HG02884 (cell line): ENCODE results near the gene IFITM5.
"Not testable (repeated sequence)": the region's sequence is repeated elsewhere in the genome, so short reads cannot be mapped to it uniquely, and the experiment has no call there.

ENCODE experiments used
- ATAC-seq: cut with Tn5 transposase; IDR thresholded peaks from one replicate; pipeline ENCODE4 v1.9.1; 2021; ENCODE audit warnings: mild to moderate bottlenecking, moderate library complexity; ENCODE audit not compliant: unreplicated experiment

The IFITM5 gene

DNA sequence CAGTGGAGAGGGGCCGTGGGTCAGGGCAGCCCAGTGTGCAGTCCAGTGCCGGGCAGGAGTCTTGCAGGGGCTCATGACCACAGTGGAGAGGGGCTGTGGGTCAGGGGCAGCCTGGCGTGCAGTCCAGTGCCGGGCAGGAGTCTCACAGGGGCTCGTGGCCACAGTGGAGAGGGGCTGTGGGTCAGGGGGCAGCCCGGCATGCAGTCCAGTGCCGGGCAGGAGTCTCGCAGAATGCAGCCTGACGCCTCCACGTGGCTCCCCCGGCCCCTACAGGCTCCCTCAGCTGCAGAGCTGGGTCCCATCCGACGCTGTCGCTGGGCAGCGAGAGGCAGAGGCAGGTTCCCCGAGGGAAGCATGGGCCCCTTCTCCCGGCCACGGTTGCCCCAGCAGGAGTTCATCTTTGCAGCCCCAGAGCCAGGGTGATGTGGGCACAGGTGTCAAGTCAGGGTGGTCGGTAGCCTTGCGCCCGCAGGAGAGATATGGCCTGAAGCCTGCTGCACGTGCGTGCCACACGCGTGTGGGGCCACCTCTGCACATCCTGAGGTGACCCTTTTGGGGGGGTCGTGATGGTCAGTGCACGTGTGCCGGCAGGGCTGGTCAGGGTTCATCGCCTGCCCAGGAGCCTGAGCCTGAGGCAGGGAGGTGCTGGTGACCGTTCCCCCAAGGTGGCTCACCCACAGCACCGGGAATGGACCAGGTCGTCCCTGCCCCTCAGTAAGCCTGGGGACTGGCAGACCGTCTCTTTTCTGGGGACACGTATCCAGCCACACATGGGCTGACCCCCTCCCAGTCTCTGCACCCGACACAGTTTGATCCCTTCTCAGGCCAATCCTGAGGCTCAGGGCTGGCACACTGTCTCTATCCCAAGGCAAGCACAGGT is 2.9 kb downstream of the IFITM5 start:
- no peak for ATAC-seq

- ATAC-seq, result no peak
Observed at GRCh38 chr11:295351-296170, 3.8 kb downstream of the IFITM5 start.

GRCh38 chr11:294780-295179 is 4.5 kb downstream of the IFITM5 start:
- no peak for ATAC-seq

GRCh38 chr11:293852-294661 is 5.3 kb downstream of the IFITM5 start:
- ATAC-seq, result no peak

GRCh38 chr11:293271-293851 is 6.0 kb downstream of the IFITM5 start:
- no peak for ATAC-seq

GRCh38 chr11:292211-293121 is 6.9 kb downstream of the IFITM5 start:
- no peak for ATAC-seq

DNA sequence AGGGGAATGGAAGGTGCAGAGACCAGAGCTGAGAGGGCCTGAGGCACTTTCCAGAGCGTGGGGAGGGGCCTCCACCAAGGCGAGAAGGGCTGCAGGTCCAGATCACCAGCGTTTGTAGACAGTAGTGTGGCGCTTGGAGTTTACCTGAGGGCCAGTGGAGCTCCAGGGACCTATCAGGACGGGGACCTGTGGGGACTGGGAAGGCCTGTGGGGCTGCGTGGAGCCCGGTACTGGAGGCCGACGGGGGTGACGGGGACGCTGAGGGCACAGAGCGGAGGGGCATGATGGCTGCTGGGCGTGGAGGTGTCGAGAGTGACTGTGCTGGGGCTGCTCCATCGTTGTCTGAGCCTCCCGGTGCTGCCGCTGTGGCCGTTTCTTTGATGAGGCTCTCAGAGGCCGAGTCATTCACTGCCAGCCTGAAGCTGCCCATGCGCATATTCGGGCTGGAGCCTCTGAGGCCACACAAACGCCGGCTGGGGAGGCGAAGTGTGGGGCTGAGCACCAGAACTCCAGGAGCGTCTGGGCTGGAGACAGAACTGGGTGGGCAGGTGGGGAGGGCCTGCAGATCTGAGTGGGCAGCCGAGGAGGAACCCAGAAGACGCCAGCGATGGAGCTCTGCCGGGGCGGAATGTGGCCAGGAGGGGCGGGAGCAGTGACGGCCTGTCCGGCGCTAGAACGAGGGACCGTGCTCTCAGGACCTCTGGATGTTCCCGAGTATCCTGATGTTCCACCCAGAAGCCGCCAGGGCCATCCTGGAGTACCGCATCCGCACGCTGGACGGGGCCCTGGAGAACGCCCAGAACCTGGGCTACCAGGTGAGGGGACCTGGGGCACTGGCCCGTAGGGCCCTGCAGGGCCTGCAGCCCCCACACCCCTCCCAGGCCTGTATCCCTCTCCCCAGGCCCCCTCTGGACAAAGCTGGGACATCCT is 7.8 kb downstream of the IFITM5 start:
- no peak for ATAC-seq

- no peak for ATAC-seq
Observed at GRCh38 chr11:290621-291231, 8.6 kb downstream of the IFITM5 start.

DNA sequence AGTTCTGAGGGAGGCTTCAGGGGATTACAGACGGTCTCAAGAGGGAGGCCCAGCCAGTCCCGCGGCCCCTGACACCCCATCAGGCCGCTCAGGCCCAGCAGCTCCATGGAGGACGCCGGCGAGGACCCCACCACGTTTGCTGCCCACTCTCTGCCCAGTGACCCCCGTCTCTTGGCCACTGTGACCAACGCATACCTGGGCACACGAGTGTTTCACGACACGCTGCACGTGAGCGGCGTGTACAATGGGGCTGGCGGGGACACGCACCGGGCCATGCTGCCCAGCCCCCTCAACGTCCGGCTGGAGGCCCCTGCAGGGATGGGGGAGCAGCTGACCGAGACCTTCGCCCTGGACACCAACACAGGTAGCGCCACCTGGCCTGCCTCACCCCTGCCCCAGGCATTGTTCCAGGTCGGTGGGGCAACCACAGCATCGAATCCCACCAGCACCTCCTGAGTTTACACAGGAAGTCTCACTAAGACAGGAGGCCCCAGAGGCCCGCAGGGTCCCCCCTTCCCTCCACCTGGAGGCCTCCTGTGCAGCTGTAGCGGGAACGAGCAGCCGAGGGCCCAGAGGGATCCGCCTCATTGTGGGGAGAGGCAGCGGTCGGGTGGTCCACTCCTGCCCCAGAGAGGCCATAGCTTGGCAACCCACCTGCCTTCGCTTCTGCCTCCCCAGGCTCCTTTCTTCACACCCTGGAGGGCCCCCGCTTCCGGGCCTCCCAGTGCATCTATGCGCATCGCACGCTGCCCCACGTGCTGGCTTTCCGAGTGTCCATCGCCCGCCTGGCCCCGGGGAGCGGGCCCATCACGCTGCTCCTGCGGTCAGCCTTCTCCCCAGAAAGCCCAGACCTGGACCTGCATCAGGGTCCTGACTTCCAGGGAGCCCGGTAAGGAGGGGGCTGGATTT is 9.4 kb downstream of the IFITM5 start:
- no peak for ATAC-seq

GRCh38 chr11:289398-289711 is 10.0 kb downstream of the IFITM5 start:
- ATAC-seq, result no peak

- ATAC-seq, result no peak
Observed at GRCh38 chr11:288478-289397, 10.6 kb downstream of the IFITM5 start, which contains the start of gene PGGHG. Gene PGGHG (plus strand): TSS chr11:289126. CDS start chr11:289817, 691 bp downstream.

- no peak for ATAC-seq
Observed at GRCh38 chr11:287821-288477, 11.4 kb downstream of the IFITM5 start.

DNA sequence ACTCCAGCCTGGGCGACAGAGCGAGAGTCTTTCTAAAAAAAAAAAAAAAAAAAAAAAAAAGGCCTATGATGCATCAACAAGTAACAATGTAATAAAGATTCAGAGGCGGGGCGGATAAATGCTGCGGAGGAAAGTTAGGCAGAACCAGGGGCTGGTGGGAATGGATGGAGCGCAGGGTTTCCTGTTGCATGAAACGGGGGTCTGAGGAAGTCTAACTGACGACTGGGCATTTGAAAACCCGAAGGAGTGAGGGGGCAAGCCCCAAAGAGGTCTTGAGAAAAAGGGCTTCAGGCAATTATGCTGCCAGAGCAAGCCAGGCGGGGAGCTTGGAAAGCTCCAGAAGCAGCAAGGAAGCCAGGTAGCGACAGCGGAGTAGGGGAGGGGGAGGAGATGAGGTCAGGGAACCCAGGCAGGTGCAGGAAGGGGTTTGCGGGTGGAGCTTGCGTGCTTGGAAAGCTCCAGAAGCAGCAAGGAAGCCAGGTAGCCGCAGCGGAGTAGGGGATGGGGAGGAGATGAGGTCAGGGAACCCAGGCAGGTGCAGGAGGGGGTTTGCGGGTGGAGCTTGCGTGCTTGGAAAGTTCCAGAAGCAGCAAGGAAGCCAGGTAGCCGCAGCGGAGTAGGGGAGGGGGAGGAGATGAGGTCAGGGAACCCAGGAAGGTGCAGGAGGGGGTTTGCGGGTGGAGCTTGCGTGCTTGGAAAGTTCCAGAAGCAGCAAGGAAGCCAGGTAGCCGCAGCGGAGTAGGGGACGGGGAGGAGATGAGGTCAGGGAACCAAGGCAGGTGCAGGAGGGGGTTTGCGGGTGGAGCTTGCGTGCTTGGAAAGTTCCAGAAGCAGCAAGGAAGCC is 12.1 kb downstream of the IFITM5 start:
- ATAC-seq, result not testable (repeated sequence)

DNA sequence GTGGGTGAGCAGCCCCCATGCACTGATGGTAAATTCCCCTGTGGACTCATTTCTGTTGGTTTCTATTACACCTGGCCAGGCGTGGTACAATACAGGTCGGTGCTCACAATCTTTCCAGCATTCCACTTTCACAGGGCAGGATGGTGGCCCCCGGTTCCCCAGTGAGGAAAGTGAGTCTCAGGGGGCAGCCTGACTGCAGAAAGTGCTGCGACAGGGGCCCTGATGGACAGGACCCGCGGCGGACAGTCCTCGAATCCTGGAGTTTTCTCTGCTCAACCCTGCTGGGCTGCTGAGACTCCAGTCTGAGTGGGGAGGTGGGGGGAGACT is 13.5 kb downstream of the IFITM5 start:
- no peak for ATAC-seq
